ENCODE measurements around the gene PRUNE2.

DNA sequence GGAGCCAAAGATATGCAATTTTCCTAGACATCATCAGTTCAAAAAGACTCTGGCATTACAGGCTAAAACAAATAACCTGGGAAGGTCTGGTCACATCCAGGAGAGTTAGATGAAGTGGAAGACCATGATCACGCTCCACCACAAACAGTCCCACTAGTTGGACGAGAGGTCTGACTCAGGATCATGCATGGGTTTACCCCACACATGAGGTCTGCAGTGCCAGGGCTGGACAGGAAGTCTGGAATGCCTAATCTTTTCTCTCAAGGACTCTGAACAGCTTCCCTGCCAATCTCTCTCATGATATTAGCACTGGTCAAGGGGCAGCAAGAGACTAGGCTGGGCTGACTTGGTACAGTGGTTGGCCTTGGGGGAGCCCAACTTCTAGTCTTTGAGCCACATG is 7.1 kb downstream of the PRUNE2 start:
- TF ChIP-seq, protein P1, sequence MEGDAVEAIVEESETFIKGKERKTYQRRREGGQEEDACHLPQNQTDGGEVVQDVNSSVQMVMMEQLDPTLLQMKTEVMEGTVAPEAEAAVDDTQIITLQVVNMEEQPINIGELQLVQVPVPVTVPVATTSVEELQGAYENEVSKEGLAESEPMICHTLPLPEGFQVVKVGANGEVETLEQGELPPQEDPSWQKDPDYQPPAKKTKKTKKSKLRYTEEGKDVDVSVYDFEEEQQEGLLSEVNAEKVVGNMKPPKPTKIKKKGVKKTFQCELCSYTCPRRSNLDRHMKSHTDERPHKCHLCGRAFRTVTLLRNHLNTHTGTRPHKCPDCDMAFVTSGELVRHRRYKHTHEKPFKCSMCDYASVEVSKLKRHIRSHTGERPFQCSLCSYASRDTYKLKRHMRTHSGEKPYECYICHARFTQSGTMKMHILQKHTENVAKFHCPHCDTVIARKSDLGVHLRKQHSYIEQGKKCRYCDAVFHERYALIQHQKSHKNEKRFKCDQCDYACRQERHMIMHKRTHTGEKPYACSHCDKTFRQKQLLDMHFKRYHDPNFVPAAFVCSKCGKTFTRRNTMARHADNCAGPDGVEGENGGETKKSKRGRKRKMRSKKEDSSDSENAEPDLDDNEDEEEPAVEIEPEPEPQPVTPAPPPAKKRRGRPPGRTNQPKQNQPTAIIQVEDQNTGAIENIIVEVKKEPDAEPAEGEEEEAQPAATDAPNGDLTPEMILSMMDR (IDR thresholded peaks at IDR 0.05): no peak
- TF ChIP-seq POLR2A (IDR thresholded peaks at IDR 0.05): no peak

Measured in Peyer's patch (tissue), 4 donors.